ENCODE results near the gene INS.
"Not testable (repeated sequence)": the region's sequence is repeated elsewhere in the genome, so short reads cannot be mapped to it uniquely, and the experiment has no call there.

INS gene

DNA sequence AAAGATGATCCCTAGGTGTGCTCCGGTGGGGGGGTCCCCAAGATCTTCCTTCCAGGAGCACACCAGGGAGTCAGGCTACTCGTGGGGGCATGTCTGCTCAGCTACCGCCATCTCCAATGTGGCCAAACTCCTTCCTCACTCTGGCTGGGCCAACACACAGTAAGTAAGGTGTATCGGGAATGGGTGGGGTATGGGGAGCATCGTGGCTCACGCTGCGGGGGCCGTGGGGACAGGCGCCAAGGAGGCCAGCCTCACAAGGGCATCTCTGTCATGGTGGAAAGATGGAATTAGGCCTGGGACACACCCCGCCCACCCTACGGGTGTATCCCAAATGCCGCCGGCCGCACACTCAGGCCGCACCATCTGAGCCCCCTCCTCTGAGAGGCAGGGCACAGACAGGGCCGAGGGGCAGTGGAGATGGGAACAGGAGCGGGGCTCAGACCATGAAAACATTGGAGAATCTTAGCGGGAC lies 30.1 kb downstream of the INS start:
- no peak for DNase-seq

DNA sequence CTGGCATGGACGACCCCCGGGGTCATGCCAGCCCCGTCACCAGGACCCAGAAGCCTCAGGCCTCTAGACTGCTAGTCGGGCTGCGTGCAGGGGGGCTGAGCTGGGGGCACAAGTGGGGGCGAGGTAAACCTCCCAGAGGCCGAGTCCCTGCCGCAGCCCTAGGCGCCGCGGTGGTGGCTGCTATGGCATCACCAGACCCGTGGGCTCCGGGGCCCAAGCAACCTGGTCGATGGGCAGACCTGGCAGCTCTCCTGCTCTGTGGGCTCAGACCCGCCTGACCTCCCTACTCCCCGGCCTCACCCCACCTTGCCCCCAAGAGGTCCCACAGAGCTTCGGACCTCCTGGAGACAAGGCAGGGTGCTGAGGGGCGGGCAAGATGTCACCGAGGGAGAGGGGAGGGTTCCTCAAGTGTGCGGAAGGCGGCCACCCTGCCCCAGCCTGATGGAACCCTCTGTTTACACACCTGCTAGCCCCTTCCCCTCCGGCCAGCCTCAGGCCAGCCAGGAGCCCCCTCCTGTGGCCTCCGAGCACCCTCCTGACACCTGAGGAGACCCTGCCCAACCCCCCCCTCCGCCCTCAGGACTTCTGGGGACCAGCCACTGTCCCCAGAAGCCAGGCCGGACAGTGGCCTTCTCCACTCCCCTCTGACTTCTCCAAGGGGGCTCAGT lies 31.2 kb downstream of the INS start:
- DNase-seq: no peak

DNA sequence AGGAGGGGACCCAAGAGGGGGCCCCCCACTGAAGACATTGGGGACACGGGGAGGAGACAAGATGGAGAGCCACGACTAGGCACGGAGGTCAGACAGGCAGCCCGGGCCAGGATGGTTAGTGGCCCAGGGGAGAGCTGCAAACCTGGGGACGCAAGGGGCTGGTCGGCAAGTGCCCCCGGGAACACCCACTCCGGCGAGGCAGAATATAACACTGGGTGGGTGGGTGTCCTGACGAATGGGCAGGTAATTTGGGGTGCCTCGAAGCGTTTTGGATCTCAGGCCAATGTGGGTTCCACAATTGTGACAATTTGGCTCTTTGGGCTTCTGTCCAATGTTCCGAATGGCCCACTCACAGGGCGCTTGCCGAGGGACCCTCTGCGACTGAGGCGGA lies 31.7 kb downstream of the INS start:
- no peak for DNase-seq

DNA sequence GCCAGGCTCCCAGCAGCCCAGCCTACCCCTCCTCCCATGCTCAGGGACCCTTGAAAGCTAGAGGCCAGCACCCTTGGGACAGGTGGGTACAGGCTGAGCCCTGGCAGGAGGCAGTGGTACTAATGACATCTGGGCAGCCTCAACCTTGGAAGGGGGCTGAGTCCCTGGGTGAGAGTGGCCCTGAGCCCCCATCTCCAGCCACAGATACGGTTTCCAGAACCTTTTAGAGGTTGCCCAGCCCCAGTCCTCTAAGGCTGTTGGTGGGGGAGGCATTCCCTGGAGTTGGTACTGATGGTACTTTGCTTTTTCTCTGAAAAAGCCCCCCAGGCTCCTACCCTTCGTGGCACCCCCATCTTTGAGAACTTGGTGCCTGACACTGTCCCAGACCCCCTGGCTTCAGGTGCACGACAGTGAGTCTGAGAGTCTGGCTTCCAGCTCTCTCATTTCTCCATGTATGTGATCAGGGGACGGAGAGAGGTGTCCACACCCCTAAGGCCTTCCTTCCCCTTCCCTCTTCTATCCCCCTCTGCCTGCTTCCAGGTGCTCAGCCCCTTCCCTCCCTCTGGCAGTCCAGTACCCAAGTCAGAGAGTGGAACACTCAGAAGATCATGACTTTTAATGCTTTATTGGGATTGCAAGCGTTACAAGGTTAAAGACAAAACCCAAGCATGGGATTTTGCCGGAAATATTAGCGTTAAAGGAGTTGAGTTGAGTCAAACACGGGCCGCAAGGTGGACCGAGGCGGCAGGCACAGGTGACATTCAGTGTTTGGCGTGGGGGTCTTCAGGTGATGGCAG lies 32.3 kb downstream of the INS start:
- no peak for DNase-seq

DNA sequence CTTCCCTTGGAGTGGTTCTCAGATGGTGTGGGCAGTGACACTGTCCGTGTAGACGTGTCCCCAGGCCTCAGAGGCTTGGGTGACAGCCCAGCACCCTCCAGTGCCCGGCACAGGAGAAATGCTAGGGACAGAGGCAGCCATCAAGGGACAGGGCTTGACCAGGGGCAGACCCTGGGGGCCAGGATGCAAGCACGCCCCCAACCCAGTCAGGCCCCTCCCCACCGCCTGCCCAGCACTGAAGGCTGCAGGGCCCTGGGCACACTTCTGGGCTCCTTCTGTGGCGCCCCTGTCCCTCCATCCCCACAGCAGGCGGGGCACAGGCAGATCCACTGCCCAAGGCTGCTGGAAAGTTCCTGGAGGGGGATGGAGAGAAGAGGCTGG lies 32.9 kb downstream of the INS start:
- no peak for DNase-seq

DNA sequence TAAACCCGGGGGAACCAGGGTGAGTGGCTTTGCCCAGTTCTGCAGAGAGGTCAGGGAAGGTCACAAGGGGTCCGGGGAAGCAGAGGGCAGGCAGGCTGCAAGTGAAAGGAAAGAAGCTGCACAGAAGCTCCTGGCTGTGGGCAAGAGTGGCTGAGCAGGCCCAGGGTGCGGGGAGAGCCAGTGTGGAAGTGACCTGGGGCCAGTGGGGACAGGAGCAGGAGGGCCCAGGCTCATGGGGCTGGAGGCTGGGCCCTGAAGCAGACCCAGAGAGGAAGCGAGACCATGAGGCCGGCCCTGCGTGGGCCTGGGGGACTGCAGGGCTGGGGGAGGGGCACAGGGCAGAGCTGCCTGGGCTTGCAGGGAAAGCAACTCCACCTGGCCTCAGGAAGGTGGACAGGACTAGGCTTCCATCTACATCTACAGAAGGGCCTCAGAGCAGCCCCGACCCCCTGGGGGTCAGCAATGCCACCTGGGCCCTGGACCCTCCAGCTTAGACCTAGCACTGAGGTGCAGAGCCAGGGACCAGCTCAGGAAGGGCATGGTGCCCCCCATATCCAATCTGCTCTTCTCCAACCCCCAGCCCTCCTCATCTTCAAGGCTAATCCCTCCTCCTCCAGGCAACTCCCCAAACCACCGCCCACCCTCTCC lies 33.4 kb downstream of the INS start:
- no peak for DNase-seq

DNA sequence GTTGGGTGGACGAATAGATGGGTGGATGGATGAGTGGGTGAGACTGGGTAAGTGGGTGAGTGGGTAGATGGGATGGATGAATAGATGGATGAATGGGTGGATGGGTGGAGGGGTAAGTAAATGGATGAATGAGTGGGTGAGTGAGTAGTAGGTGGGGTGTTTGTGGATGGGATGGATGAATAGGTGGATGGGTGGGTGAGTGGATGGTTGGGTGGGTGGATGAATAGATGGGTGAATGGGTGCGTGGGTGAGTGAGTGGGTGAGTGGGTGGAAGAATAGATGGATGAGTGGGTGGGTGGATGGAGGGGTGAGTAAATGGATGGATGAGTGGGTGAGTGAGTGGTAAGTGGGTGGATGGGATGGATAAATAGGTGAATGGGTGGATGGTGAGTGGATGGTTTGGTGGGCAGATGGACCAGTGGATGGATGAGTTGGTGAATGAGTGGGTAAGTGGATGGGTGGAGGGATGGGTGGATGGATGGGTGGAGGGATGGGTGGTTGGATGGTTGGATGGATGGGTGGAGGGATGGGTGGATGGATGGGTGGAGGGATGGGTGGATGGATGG lies 34.4 kb downstream of the INS start:
- no peak for DNase-seq

DNA sequence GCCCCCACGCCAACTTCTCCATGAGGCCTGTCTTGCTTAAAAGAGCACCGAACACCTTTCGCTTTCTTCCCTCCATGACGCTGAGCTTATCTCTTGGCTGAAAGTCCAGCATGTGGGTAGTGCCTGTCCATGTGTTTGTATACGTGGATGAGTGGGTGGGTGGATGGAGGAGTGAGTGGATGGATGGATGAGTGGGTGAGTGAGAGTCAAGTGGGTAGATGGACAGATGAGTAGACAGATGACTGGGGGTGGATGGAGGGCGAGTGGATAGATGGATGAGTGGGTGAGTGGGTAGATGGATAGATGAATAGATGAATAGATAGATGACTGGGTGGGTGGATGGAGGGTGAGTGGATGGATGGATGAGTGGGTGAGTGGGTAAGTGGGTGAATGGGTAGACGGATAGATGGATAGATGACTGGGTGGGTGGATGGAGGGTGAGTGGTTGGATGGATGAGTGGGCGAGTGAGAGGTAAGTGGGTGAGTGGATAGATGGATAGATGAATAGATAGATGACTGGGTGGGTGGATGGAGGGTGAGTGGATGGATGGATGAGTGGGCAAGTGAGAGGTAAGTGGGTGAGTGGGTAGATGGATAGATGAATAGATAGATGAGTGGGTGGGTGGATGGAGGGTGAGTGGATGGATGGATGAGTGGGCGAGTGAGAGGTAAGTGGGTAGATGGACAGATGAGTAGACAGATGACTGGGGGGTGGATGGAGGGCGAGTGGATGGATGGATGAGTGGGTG lies 36.1 kb downstream of the INS start:
- DNase-seq: not testable (repeated sequence)

DNA sequence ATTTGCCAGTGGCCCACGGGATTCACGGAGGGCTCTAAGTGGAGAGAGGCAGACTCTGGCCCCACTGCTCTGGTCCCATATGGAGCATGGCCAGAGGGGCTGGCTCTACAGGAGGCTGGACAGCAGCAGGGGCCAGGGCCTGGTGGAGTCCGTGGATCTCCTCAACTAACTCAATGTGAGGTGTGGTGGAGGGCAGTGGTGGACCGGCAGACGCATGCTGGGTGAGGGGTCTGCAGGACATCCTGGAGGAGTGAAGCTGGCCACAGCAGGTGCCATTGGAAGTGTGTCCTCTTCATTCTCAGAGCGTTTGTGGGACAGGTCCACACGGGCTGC lies 37.4 kb downstream of the INS start:
- no peak for DNase-seq

DNA sequence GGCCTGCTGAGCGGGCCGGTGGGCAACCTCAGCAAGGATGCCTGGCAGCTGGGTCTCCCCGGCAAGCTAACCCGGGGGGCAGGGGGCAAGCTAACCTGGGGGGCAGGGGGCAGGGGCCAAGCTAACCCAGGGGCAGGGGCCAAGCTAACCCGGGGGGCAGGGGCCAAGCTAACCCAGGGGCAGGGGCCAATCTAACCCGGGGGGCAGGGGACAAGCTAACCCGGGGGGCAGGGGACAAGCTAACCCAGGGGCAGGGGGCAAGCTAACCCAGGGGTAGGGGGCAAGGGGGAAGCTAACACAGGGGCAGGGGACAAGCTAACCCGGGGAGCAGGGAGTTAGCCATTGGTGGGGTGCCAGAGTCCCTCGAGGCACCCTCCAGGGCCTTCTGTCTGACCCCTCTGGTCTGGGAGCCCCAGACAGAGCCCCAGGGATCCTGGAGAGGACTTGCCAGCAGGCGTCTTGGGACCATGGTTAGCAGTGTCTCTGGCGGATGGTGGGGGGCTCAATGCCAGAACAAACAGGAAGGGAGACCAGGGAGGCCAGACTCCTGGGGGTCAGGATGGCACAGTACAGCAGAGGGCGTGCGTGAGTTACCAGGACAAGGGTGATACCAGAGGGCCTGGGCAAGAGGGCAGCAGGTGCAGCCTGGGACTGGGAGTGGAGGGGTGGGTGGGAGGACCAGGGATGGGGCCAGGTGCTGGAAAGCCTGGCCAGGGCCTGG lies 37.9 kb downstream of the INS start:
- no peak for DNase-seq

DNA sequence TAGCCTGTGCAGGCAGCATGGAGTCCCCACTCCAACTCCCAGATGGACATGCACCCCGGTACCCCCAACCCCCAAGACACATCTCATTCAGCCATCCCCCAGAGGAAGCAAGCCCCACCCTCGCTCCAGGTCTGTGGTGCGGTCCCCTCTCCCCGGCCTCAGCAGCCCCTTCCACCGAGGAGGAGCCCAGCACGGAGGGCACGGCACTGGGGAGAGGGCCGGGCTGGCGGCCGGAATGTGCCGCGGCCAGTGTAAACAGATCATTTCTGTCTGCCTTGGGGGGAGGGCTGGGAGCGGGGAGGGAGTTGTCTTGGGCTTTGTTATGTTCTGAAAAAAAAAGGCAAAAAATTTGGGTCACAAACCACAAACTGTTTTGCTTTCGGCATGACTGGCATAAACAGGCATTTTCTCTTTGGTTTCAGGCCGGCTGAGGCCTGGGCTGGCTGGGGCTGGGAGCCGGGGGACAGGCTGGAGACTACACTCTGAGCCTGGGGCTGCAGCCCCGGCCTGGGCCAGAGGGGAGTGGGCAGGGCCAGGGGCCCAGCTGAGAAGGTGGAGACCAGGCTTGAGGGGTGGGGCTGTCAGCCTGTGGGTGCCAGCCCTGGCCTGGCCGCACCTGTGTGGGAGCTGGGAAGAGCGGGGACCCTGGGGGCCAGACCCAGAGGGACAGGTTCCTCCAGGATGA lies 38.6 kb downstream of the INS start:
- no peak for DNase-seq

DNA sequence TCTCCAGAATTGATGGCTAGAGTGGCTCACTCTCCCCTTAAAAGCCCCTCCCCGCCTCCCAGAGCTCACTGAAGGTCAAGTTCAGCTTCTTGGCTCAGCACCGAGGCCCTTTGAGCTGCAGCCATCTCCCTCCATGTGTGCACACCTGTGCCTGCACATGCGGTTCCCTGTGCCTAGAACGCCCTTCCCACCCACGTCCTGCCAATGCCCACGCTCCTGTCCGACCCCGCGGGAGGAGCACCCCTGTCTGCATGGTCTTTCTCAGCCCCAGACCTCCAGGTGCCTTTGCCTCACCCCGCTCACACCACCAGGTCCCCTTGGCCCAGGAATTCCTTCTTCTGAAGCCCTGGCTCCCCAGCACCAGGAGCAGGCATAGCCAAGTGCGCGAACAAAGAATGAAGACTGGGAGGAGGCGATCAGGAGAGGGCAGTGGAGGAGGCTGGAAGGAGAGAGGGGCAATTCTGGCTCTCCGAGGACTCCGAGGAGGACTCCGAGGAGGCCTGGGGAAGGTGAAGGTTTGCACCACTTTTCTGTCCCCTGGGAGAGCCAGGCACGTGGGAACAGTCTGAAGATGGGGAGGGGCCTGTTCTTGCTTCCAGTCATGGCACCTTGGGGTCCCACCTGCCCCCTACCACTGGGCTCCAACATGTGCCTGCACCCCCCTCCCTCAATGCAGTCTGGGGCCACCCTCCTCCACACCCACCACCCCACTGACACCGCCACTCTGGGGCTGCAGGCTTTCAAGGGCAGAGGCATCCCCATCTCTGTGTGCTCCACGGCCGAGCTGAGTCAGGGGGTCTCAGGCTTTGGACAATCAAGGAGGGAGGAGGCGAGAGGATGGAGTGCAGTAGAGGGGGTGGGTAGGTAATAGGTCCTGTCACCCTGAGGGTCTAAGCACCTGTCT lies 39.5 kb downstream of the INS start:
- no peak for DNase-seq

DNA sequence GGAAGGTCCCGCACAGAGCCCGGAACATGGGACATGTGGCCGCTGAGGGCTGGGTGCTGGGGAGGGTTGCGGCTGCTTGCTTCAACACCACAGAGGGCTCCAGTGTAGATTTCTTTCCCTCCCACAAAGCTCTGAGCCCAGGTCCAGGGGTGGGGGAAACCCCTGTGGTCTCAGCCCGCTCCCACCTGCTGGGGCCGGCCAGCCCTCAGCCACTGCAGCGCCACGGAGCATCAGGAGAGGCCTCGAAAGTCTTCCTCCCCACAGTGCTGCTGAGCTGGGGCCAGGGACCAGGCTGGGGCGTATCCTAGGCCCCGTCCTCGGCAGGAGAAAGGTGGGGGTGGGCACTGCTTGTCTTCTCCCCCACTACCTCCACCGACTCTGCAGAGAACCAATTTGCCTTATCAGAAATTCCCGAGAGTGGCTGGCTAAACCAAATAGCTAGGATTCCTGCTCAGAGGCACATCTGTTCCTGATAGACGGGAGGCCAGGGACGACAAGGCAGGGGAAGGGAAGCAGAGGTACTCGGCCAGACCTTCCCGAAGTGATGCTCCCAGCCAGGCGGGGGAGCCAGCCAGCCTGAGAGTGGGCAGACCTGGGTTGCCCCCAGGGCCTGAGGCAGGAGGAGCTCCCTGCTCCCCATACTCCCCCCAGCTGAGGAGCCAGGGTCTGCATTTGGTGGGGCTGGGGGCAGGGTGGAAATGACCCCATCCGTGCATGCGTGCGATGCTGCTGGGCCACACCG lies 40.5 kb downstream of the INS start:
- DNase-seq: no peak

DNA sequence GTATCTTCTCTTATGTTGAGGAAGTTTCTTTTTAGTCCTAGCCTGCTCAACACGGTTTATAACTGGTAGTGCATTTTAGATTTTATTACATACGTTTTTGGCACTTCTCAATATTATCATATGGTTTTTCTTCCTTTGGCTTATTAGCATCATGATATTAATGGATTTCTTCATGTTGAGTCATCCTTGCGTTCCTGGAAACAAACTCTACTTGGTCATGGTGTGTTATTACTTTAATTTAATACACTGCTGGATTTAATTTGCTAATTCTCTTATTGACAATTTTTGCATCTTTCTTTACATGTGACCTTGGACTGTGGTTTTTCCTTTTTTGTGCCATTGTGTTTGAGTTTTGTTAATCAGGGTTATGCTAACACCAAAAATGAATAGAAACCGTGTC lies 42.3 kb downstream of the INS start:
- DNase-seq: no peak

DNA sequence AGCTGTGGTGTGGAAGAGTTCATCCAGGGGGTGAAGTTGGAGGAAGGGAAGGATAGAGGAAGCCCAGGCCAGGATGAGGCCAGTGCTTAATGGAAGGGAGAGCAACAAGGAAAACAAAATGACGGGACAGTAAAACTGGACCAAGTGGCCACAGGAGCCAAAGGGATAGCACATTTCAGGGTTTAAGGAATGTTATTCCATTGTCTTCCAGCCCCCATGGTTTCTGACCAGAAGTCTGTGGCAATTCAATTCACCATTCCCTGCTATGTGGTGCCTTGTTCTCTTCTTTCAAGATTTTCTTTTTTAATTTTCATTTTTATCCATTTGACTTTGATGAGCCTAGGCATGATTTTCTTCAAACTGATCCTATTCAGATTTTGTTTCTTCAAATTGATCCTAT lies 44.3 kb downstream of the INS start:
- DNase-seq: no peak

DNA sequence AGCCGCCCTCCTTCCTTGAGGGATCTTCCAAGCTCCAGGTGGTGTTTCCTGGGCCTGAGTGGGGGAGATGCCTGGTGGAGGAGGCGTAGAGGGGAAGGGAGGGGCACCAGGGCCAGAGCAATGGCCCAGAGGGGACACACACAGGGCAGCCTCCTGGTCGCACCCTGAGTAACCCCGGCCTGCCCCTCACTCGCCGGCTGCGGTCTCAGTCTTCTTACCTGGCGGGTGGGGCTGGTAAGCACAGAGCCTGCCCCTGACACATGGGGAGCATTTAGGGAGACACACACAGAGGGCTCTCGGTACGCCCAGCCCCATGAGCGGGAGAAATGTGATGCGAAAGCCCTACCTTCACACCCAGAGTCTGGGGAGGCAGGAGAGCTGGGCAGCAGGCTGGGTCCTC lies 45.7 kb downstream of the INS start:
- no peak for DNase-seq

DNA sequence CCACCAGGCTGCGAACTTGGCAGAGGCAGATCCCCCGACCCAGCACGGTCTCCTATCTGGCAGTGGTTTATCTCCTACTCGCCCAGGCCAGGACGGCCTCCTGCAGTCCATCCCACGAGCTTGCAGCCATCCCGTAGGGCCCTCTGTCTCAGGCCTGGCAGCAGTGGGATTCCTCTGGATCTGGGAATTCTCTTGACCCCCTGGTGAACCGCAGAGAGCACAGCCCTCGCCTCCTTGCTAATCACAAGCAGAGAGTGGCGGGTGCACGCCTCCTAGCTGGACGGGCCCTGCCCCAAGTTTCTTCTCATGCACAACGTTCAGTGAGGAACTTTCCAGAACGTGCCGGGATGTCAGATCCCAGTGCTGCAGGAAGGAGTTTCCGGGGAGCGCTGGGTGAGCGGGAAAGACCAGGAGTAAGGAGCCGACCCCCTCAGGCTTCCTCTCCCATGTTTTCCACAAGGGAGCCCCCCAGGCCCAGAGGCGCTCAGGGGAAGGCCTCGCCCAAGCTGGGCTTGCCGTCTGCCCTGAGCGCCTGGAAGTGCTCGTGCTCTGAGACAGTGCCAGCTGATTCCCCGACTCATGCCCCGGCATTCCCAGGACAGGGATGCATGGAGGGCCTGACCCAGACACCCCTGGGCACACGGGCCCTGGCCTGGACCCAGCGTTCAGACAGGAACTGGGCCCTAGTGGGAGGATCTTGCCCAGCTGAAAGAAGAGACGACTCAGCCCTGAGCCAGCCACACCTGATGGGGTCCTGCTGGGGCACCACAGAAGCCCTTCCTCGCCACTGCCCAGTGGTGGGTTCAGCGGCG lies 46.4 kb downstream of the INS start:
- no peak for DNase-seq

DNA sequence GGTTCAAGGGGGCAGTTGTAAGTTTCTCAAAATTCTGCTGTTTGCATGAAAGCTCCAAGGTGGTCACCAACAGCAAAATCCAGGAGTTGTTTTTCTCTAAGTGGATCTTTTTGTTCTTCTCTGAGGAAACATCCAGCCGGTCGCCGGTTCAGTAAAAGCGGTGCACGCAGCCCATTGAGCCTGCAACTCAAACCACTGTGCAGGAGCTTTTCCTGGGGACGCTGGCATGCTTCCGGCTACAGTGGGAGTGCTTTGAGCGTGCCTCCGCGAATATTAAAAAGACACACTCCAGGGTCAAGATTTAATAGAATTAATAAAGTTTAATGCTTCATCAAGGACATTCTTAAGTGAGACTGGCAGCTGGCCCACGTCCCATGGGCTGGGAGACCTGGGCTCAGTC lies 47.2 kb downstream of the INS start:
- no peak for DNase-seq

DNA sequence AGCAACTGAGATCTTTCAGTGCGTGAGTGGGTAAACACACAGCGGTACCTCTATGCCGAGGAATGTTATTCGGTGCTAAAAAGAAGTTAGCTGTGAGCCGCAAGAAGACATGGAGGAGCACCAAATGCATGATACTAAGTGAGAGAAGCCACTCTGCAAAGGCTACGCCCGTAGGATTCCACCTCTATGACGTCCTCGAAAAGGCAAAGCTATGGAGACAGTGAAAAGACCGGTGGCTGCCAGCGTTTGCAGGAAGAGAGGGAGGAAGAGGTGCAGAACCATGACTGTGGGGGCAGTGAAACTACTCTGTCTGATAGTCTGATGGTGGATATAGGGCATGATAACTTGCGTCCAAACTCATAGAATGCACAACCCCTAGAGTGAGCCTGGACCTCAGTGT lies 50.5 kb downstream of the INS start:
- DNase-seq: no peak
